HG02588 (cell line): ENCODE measurements around the gene FZD7.

Experiments
- ATAC-seq: cut with Tn5 transposase; IDR thresholded peaks from one replicate; pipeline ENCODE4 v1.9.1; 2021; ENCODE audit warnings: mild to moderate bottlenecking, moderate library complexity; ENCODE audit not compliant: unreplicated experiment

Gene FZD7

DNA sequence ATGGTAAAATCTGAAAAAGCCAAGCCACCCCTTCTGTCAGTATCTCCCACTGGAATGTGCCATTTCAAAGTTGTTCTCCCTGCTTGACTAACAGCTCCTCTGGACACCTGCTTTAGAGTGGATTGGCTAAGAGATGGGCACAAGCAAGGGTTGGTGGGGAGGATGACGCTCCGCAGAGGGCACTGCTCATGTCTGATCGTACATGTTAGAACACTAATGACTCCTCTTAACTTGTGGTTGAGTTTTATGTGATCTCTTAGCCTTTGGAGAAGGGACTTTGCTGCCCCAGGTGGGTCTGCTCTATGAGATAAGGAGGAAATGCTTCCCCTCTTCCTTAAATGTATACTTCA lies 31.2 kb downstream of the FZD7 start:
- ATAC-seq: no peak

DNA sequence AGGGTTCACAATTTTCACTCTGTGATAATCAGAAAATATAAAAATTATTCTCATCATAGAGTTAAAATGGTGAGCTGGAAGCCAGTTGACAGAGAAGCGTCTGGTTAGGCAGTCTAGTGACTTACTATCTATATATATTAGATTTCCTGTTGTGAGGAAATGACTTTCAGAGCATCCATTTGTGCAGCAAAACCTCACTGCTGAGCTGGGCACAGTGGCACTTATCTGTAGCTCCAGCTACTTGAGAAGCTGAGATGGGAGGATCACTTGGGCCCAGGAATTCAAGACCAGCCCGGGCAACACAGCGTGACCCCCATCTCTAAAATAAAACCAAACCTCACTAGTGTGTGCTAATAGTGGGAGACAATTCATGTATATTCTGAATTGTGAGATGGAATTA lies 32.2 kb downstream of the FZD7 start:
- no peak for ATAC-seq

DNA sequence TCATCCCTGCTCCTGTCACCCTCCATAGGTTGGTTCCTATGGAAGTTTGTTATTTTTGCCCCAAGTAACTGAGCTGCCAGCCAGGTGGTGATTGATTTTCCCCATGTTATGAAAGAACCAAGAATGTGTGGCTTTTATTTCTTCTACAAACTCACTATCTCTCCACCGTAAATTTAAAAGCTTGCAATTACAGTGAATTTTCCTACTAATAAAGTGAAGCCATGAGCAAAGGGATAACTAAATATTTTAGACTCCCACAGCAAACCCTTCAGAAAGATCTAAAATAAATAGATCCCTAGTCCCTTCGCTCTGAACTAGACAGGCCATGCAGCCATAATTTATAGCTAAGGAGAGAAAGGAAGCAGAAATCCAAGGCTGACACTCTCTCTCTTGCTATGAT lies 33.2 kb downstream of the FZD7 start:
- ATAC-seq: no peak

DNA sequence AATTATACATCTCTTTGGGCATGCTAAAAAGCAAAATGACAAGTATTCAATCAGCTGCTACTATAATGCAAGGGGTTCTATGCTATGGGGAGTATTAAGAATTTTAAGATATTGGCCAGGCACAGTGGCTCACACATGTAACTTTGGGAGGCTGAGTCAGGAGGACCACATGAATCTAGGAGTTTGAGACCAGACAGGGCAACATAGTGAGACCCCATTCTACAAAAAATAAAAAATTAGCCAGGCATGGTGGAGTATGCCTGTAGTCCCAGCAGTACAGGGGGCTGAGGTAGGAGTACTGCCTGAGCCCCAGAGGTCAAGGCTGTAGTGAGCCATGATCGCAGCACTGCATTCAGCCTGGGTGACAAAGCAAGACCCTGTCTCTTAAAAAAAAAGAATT lies 33.9 kb downstream of the FZD7 start:
- ATAC-seq: no peak

DNA sequence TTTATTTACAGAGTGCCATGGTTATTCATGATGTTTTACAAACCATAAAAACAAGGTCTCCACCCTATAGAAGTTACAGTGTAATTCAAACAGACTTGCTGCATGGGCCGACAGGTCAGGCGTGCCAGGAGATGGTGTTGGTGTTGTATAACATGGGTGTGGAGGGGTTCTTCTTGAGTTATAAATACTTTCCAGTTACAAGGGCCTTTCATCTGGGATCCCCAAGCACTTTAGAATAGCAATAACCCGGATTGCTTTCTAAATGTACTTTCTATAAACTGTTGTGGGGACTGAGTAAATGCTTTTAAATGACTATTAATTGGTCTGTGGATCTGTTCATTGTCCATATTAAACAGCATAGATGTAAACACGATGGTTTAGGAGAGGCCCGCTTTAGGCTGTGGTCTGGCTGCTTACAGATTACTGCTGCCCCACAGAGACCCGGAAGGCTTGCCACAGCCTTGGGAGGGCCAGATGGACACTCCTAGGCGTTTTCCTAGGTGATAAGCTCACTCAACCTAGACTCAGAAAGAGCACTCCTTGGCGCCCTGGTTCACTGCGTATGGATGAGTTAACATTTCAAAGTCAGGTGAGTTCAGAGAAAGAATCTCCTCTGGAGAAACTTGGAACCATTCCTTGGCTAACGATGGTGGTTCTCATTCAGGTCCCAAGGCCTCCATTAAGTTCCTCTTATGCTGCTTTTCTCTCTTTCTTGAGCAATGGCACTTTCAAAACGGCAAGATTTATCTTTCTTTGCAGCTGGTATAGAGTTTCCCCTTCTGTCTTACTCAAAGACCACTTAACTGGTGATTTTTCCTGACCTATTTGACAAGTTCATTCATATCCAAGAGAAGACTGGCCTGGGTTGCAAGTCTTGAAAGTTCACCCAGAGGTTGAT lies 35.8 kb downstream of the FZD7 start:
- ATAC-seq: no peak

DNA sequence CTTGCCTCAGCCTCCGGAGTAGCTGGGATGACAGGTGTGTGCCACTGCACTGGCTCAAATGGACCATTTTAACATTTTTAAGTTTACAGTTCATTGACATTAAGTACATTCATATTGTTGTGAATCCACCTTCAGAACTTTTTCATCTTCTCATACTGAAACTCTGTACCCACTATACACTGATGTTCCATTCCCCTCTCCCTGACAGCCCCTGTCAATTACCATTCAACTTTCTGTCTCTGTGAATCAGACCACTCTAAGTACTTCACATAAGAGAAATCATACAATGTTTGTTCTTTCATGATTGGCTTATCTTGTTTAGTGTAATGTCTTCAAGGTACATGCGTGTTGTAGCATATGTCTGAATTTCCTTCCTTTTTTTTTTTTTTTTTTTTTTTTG lies 37.5 kb downstream of the FZD7 start:
- ATAC-seq: no peak

DNA sequence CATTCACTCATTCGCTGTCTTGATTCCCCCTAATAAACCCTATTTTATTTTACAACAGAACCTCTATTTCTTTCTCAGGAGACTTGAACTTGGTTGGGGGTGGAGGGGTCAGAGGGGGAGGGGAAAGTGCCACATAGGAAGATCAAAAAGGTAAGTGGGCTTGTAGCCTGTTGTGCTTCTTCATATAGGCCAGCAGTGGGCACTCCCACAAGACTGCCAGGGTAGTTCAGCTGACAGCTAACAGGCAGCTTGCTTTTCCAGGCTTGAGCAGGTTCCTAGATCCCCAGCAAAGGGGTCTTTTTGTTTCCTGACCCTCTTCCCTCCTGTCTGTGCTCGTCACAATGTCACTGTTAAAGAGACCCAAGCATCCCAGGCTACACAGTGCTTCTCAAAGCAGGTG lies 38.6 kb downstream of the FZD7 start:
- ATAC-seq: no peak

DNA sequence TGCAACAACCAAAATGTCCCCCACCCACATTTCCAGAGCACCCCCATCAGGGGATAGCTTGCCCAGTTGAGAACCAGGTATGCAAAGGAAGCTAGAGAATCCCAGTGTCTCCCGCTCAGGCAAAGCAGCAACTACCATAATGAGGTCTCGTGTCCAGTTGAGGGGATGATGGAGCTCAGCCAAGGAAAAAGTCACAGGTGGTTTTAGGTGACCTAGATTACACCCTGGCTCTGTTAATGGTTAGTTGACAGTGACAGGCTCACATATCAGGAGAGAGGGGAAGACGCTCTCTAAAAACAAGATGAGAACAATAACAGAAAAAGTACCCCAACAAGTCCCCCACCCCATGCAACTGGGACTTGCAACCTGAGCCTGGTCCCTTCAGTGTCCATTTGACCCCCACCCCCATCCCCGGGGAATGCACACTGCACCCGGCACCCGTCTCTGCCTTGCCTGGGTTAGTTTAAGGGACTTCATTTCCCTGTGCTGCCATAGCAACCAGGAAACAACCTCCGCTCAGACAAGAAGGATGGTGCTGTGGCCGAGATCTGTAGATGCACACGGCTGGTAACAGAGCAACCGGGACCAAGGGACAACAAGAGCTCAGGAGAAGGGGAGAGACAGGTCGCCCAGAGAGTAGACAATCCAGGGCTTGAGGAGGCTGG lies 39.2 kb downstream of the FZD7 start, which contains the start of gene KIAA2012:
Gene KIAA2012, plus strand, starts transcription at position 519 of the 665 bp plus-strand sequence. CDS start 373 bp downstream, outside the sequence.
- no peak for ATAC-seq

DNA sequence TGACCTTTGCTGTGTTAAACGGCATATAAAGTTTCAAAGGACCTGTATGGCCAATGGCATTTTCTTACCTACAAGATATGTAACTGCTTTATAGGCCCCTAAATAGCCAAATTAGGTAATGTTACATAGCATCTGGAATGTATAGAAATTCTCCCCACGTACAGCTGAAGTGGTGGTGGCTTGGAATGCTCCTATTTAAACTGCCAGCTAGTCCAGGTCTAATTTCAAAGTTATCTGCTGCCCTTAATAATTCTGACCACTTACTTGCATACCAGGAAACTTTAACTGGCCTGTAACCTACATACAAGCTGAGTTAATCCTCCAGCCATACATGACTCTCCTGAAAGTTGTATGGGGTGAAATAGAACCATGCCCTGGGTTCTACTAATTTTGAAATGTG lies 40.7 kb downstream of the FZD7 start:
- ATAC-seq: no peak

DNA sequence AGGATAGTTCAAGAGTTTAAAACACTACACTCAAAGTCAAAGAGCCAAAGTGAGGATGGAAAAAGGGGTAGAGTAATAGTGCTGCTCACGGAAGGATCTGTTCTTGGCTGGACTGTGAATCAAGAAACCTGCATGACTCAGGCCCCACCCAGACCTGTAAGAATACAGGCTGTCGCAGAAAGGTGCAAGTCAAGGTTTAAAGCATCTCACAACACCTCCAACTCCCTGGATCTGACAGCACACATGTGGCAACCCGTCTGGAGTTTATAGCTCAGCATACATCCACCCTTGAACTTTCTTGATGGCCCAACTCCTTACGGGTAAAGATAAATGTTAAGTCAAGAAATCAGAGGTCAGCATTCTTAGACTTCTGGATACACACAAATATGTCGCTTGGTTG lies 45.7 kb downstream of the FZD7 start:
- no peak for ATAC-seq

DNA sequence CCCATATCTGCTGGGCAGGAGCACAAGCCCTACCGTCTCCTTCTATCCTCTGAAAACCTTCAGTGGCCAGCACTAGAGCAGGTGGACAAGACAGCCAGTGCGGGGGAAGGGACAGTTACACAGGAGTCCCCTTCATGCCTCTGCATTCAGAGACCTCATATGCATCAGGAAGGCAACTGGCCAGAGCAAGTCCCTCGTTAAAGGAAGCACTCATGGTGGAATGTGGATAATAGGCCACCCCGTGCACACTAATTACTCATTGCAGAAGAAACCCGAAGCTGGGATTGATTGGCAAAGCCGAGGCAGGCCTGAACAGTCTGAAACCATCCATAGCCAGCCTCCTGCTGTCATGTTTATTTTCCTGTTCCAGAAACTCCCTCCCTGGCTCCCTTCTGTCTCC lies 50.6 kb downstream of the FZD7 start:
- no peak for ATAC-seq
